Heart left ventricle (tissue), 16 donors: ENCODE results near the gene ST6GALNAC1. TPM values are rescaled to one million over a fixed set of nuclear protein-coding genes. Genes with fewer than 3 reads are reported as not detected.

ENCODE experiments used
- ATAC-seq, 4 donors: fragments of 200-7000 bp; cut with Tn5 transposase; one replicate each; pipeline ENCODE4 v1.9.1; 2020 to 2022; ENCODE audit warnings: moderate library complexity in 4 of 4, mild to moderate bottlenecking in 3 of 4, moderate number of reproducible peaks in 1 of 4
- DNase-seq, 5 donors: peaks; one replicate each; pipeline ENCODE4 v3.0.0-alpha.2; 2020
- H3K27ac ChIP-seq, 12 donors: fragments of 200-600 bp; sonication (generic) in 4 of 12; one replicate each; pipeline versions ENCODE4 v1.5.0 to v1.8.0; 2016 to 2022; ENCODE audit warnings: mild to moderate bottlenecking in 2 of 12
- H3K27me3 ChIP-seq, 9 donors: fragments of 200-600 bp; sonication (generic) in 2 of 9; one replicate each; pipeline versions ENCODE4 v1.5.1 to v1.8.0; 2016 to 2022; ENCODE audit warnings: mild to moderate bottlenecking in 3 of 9
- H3K36me3 ChIP-seq, 9 donors: fragments of 200-600 bp; sonication (generic) in 2 of 9; one replicate each; pipeline versions ENCODE4 v1.5.0 to v1.8.0; 2018 to 2022; ENCODE audit warnings: mild to moderate bottlenecking in 2 of 9
- H3K4me1 ChIP-seq, 12 donors: fragments of 200-600 bp; sonication (generic) in 4 of 12; one replicate each; pipeline versions ENCODE4 v1.5.0 to v1.8.0; 2016 to 2022; ENCODE audit warnings: mild to moderate bottlenecking in 3 of 12
- H3K4me3 ChIP-seq, 12 donors: fragments of 200-600 bp; sonication (generic) in 4 of 12; one replicate each; pipeline versions ENCODE4 v1.5.0 to v1.8.0; 2017 to 2022; ENCODE audit warnings: mild to moderate bottlenecking in 9 of 12, moderate library complexity in 4 of 12
- H3K9me3 ChIP-seq, 12 donors: fragments of 200-600 bp; sonication (generic) in 4 of 12; one replicate each; pipeline versions ENCODE4 v1.5.0 to v1.8.0; 2016 to 2022; ENCODE audit warnings: mild to moderate bottlenecking in 1 of 12
- CTCF ChIP-seq, 12 donors: fragments of 200-600 bp; sonication (generic) in 4 of 12; IDR thresholded peaks; one replicate each; pipeline versions ENCODE4 v1.5.0 to v1.8.0; 2018 to 2022; ENCODE audit warnings: antibody characterized with exemption in 12 of 12, mild to moderate bottlenecking in 5 of 12
- POLR2A ChIP-seq, 2 donors: fragments of 450-650 bp; IDR thresholded peaks; one replicate each; pipeline ENCODE4 v1.6.1; 2017; ENCODE audit warnings: antibody characterized with exemption in 2 of 2, mild to moderate bottlenecking in 2 of 2, moderate library complexity in 2 of 2
- WGBS, 4 donors: extraction: QIAGEN DNeasy Blood & Tissue Kit in 2 of 4; methylation state at CpG; one replicate each; pipeline versions ENCODE4 v1.1.5 to v1.1.7; 2013 to 2018; 5-methylcytosine and 5-hydroxymethylcytosine counted together
- intact Hi-C, 10 donors: fragments of 100-400 bp; cut with DNase I; formaldehyde crosslinking; loops; one replicate each; pipeline versions ENCODE4 v1.11.1 to v1.14.2; 2022
- polyA plus RNA-seq, 2 donors: library from polyadenylated mRNA; stranded (reverse); fragments of 200-250 nt; gene quantifications; one replicate each; pipeline ENCODE4 v1.2.3, GENCODE V29; 2013
- total RNA-seq, 9 donors: library from RNA; depleted of rRNA in 2 of 9; stranded (reverse); fragments of >200 nt in 2 of 9; fragmentation: NEBNext Ultra II Directional in 3 of 9; extraction: Animal tissue kit (Norgen Biotek cat#: 25700) in 3 of 9; gene quantifications; one replicate each; pipeline versions ENCODE4 v1.1.0 to v1.2.4, GENCODE V29; 2016 to 2023
- donor health status: ischemic (EF 13 %, LVEDD 7.1; RV severe dilation, severe dysfunction).
- donor health status: healthy with polysubstance abuse.
- donor health status: DM: no; HTN: yes; CAD: no.
- donor health status: DM: no; HTN: no; CAD: no.
- donor health status: ischemic (EF 25% LVEDD 6.9; RV normal size, moderate dysfunction).
- donor health status: ischemic (EF 25% LVEDD 5.7; RV mildly dilated, moderate dysfunction).
- donor health status: healthy.
- donor health status: DM: yes; HTN: yes; CAD: no.
- donor health status: ischemic (EF 35%, LVEDD 5.7; RV mildly dilated, moderate dysfunction).
- donor health status: nonischemic (EF 11% LVEDD 7.7; RV severe dilation, severe dysfunction).
- donor health status: DM: yes; HTN: yes; CAD: no.
- donor health status: PGD.
- donor health status: ischemic (EF 29% LVEDD 5.4; RV normal size, mild dysfunction).
- donor health status: nonischemic (EF 23%, LVEDD 6.1; RV moderate dilation, normal function).

The ST6GALNAC1 gene
- total and polyA plus RNA-seq, 11 donors: 1.7 to 10.3 (median 3.5) TPM

- ATAC-seq (no peak), DNase-seq (no peak)
- 71 to 77% (median 75%) methylated on average over 23 to 25 of the region's 25 CpGs for WGBS, 4 donors
- Histone ChIP-seq H3K9me3 (no peaks in the 10 kb centered on the region), H3K27me3 (no peaks in the 10 kb centered on the region), H3K27ac (peak overlapping the region in 11 of 12 donors; percentile 24 to 99 (median 93)), H3K4me3 (no peak overlapping the region), H3K4me1 (peaks cover 18 to 87% (median 78%) of the 10 kb centered on the region in 12 donors), H3K36me3 (peaks cover 0 to 57% (median 35%) of the 10 kb centered on the region in 9 donors)
- intact Hi-C loops: loop anchor here in 7 of 10 donors (5.0 to 10.0 kb wide), 5 partner anchors 33 to 162 kb away; partner anchors contain the start of genes MFSD11 (in 1 of the 7) and SRSF2 (in 1 of the 7)
- TF ChIP-seq POLR2A (IDR thresholded peaks at IDR 0.05): no peak
- no peak for TF ChIP-seq CTCF (IDR thresholded peaks at IDR 0.05)
Measured at GRCh38 chr17:76683921-76684745, 40.6 kb upstream of the ST6GALNAC1 start.

GRCh38 chr17:76683011-76683755 lies 39.6 kb upstream of the ST6GALNAC1 start:
- ATAC-seq: no peak
- H3K27ac ChIP-seq: peak overlapping the region; percentile 36 to 99 (median 89)

GRCh38 chr17:76682296-76682695 lies 38.7 kb upstream of the ST6GALNAC1 start:
- Histone ChIP-seq H3K27ac (peak overlapping the region; percentile 36 to 99 (median 89)), H3K9me3 (no peaks in the 10 kb centered on the region), H3K4me1 (peaks cover 14 to 69% (median 60%) of the 10 kb centered on the region in 12 donors), H3K27me3 (no peaks in the 10 kb centered on the region), H3K4me3 (peak overlapping the region in 1 of 12 donors; percentile 3), H3K36me3 (peaks cover 0 to 70% (median 43%) of the 10 kb centered on the region in 9 donors)
- peak; percentile 6 to 65 (median 46) for ATAC-seq
- intact Hi-C loops: loop anchor here in 7 of 10 donors (5.0 to 10.0 kb wide), 5 partner anchors 35 to 160 kb away; partner anchors contain the start of genes MFSD11 (in 1 of the 7) and SRSF2 (in 1 of the 7)
- peak in 4 of 5 donors; percentile 64 to 80 (median 72) for DNase-seq
- 43 to 55% (median 49%) methylated on average over 12 of the region's 12 CpGs for WGBS, 4 donors
- TF ChIP-seq POLR2A (IDR thresholded peaks at IDR 0.05) (no peak), CTCF (IDR thresholded peaks at IDR 0.05) (no peak)

More at GRCh38 chr17:76683011-76683755, 39.6 kb upstream of the ST6GALNAC1 start:
- Histone ChIP-seq H3K4me3 (no peak overlapping the region), H3K36me3 (peaks cover 0 to 62% (median 35%) of the 10 kb centered on the region in 9 donors), H3K4me1 (peaks cover 14 to 78% (median 68%) of the 10 kb centered on the region in 12 donors), H3K27me3 (no peaks in the 10 kb centered on the region), H3K9me3 (no peaks in the 10 kb centered on the region)
- TF ChIP-seq CTCF (IDR thresholded peaks at IDR 0.05) (peak in 2 of 12 donors; percentile 11 to 23), POLR2A (IDR thresholded peaks at IDR 0.05) (no peak)
- no peak for DNase-seq
- intact Hi-C loops: loop anchor here in 7 of 10 donors (5.0 to 10.0 kb wide), 5 partner anchors 34 to 161 kb away; partner anchors contain the start of genes MFSD11 (in 1 of the 7) and SRSF2 (in 1 of the 7)
- 63 to 70% (median 65%) methylated on average over 13 to 18 of the region's 18 CpGs for WGBS, 4 donors
